ENCODE data around the gene UST.
"Not testable (repeated sequence)": the region's sequence is repeated elsewhere in the genome, so short reads cannot be mapped to it uniquely, and the experiment has no call there.

UST gene

DNA sequence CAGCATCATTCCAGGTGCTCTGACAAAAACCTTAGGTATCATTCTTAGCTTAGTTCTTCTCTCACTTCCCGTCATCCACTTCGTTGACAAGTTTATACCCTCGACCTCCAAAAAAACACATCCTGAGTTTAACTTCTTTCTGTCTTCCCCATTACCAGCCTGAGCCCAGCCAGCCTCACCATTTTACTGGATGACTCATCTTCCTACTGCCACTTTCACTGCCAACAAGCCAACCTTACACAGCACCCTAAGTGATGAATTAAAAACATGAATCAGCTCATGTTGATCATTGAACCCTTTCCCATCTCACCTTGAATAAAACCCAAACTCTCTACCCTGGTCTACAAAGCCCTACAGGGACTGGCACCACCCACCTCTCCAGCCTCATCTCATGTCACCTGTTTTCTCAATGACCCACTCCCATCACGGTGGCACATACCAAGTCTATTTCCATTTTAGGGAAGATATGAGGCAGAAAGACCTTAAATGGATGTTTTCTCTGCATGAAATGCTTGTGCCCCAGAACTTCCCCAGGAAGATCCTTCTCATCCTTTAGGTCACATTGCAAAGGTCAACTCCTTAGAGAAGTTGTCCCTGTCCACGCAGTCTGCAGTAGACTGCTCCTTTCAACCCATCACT, 9.9 kb upstream of the UST start:
- no peak for DNase-seq (ENCODE audit: low spot score)

- DNase-seq (ENCODE audit: low spot score), result no peak
These were observed 9.0 kb upstream of the UST start for GRCh38 chr6:148737806-148738205.

- DNase-seq (ENCODE audit: low spot score), result no peak
These were observed 7.6 kb upstream of the UST start for GRCh38 chr6:148738946-148739821.

GRCh38 chr6:148739822-148740128, 7.1 kb upstream of the UST start:
- no peak for DNase-seq (ENCODE audit: low spot score)

GRCh38 chr6:148743476-148743875, 3.4 kb upstream of the UST start:
- DNase-seq (ENCODE audit: low spot score), result no peak

DNA sequence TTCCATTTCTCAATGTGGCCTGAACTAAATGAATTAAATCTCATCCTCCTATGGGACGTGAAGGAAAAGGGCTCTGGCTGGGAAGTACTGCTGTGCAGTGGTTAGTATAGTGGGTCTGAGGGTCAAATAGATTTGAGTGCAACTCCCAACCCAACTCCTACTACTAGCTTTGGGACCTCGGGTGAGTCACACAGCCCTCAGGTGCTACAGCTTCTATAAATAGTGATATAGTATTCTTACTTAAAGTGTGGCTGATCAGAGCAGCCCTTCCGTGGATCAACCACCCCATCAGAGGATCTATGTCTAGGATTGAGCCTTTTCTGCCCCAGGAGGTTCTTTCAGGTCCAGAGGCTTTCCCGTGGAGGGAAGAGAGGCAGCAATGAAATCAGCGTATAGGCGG, 904 bp upstream of the UST start:
- DNase-seq (ENCODE audit: low spot score), result no peak

DNA sequence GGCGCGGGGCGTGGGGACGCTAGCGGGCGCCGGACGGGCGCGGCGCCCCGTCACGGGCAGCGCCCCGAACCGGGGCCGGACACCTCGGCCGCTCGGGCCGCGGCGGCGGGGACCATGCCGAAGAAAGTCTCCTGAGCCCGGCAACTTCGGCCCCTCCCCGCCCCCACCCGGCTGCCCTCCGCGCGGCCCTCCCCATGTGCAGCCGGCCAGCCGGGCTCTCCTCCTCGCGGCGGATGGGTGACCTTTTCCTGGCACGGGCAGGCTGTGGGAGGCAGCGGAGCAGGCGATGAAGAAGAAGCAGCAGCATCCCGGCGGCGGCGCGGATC, 278 bp downstream of the UST start:
- no peak for DNase-seq (ENCODE audit: low spot score)

DNA sequence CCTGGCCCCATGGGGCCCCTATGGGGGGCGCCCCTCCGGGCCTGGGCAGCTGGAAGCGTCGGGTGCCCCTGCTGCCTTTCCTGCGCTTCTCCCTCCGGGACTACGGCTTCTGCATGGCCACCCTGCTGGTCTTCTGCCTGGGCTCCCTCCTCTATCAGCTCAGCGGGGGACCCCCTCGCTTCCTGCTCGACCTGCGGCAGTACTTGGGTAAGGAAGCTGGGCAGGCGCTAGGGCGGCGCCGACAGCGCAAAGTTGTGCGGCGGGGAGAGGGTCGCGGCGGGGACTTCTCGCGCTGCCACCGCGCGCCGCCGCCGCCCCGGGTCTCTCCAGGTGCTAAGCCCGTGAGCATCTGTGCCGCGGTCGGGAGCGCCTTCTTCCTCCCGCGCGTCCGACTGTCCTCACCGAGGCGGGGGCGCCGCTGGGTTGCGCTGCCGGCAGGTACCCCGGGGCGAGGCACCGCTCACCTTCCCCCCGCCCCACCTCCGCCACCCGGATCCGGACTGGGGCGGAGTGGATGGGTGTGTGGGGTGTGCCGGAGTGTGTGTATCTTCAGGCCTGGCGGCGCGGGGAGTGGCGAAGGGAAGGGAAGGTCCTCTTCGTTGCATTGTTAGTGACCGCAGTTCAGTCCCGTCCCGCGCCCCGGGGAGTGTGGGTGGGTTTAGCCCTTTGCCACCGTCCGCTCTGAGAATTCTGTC, 788 bp downstream of the UST start:
- DNase-seq (ENCODE audit: low spot score), result no peak

DNA sequence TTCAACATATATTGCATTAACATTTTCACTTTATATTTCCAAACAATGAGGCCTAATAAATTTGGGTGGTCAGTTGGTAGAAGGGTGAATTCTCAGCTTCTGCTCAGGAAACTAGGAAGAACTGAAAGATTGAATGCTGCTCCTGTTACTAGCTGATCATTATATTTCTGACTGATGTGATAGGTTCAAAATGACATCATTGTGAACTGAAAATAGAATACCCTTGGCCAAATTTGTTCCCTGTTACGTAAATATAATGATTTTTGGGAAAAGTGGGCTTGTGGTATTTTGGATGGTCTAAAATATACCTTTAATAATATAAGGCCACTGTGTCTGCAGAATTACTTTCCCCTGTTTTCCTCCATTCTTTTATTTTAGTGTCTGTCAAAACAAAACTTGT, 2.8 kb downstream of the UST start:
- DNase-seq (ENCODE audit: low spot score), result no peak

- DNase-seq (ENCODE audit: low spot score), result no peak
These were observed 4.3 kb downstream of the UST start for GRCh38 chr6:148750838-148751792.

DNA sequence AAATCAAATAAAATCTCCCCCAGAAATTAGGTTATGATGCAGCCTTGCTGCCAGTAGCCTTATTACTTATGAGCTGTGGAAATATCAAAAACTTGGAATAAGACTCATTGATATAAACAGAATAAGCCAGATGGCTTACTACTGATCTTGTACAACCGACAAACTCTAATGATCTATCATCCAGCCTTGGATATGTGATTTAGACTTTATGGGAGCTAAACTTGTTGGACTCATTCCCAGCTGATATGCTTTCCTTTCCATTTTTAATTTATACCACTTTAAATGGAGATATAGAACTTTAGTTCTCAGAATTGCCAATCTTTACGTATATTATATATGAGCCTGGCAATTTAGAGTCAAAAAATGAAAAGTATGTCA, 5.0 kb downstream of the UST start:
- no peak for DNase-seq (ENCODE audit: low spot score)

GRCh38 chr6:148755379-148755778, 8.5 kb downstream of the UST start:
- DNase-seq (ENCODE audit: low spot score), result not testable (repeated sequence)

GRCh38 chr6:148757944-148758480, 11.2 kb downstream of the UST start:
- no peak for DNase-seq (ENCODE audit: low spot score)

- peak; percentile 91 for DNase-seq (ENCODE audit: low spot score)
These were observed 11.7 kb downstream of the UST start for GRCh38 chr6:148758492-148758891.

- no peak for DNase-seq (ENCODE audit: low spot score)
These were observed 13.4 kb downstream of the UST start for GRCh38 chr6:148760258-148760534.

DNA sequence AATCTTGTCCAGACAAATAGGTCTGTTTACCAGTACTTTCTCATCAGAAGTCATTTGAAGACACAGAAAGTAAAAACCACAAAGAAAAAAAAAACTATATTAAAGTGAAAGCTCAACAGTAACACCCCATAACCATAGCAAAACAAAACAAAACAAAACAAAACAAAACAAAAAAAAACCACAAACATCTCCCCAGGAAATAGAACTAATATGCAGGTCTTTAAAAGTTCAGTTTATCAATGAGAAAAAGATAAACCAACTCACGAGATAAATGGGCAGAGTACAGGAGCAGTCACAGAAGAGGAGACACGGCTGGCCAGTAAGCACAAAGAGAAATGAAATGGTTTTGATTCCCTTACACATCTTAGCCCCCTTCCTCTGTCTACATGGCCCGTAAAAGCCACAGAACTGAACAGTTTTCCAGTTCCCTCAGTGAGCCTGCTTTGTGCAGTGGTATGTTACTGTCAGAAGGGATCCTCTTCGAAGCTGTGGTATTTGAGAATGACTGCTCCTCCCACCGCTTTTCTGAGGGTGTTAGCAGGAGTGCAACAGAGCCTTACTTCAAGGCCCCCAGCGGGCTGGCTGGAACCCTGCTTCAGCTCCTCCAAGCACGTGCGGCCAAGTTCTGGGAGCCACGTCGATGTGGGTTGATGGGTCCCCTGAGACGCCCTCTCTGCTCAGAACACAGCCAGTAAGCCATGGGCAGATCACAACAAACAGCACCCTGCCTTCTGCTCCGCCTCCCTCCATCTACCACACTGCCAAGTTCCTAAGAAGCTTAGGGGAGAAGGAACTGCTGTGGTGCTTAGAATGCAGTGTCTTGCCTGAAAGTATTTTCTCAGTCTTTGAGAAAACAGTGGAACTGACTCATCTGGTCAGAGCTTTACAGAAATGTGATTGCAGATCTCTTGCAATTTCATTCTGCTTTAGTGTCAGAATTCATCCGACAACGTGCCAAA, 14.0 kb downstream of the UST start:
- DNase-seq (ENCODE audit: low spot score), result peak; percentile 70

GRCh38 chr6:148761527-148762011, 14.7 kb downstream of the UST start:
- DNase-seq (ENCODE audit: low spot score), result no peak

GRCh38 chr6:148762231-148762630, 15.4 kb downstream of the UST start:
- DNase-seq (ENCODE audit: low spot score), result no peak

DNA sequence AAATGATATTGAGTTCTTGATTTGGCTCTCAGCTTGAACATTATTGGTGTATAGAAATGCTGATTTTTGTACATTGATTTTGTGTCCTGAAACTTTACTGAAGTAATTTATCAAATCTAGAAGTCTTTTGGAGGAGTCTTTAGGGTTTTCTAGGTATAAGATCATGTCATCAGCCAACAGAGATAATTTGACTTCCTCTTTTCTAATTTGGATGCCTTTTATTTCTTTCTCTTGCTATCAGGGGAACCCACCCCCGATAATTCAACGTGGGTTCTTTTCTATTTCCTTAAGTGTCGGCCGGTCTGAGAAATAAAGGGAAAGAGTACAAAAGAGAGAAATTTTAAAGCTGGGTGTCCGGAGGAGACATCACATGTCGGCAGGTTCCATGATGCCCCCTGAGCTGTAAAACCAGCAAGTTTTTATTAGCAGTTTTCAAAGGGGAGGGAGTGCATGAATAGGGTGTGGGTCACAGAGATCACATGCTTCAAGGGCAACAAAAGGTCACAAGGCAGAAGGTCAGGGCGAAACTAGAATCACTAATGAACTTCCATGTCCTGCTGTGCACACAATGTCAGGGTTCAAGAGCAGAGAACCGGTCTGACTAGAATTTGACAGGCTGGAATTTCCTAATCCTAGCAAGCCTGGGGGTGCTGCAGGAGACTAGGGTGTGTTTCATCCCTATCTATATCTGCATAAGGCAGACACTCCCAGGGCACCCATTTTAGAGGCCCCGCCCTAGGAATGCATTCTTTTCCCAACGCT, 17.6 kb downstream of the UST start:
- DNase-seq (ENCODE audit: low spot score), result not testable (repeated sequence)
